Ishikawa (cell line): Measurements from ENCODE around the gene ARHGEF7.

Experiments
- CEBPB ChIP-seq: IDR thresholded peaks from 2 replicates; pipeline ENCODE4 v1.6.1; 2012
- CREB1 ChIP-seq: IDR thresholded peaks from 2 replicates; pipeline ENCODE4 v1.6.1; 2012; ENCODE audit warnings: low read depth
- EGR1 ChIP-seq: IDR thresholded peaks from 2 replicates; pipeline ENCODE4 v1.6.1; 2012
- EP300 ChIP-seq: IDR thresholded peaks from 2 replicates; pipeline ENCODE4 v1.6.1; 2012; ENCODE audit warnings: borderline replicate concordance
- FOXM1 ChIP-seq: IDR thresholded peaks from 2 replicates; pipeline ENCODE4 v1.6.1; 2012; ENCODE audit warnings: low read depth, borderline replicate concordance
- MAX ChIP-seq: IDR thresholded peaks from 2 replicates; pipeline ENCODE4 v1.6.1; 2012
- RAD21 ChIP-seq: IDR thresholded peaks from 2 replicates; pipeline ENCODE4 v1.6.1; 2012; ENCODE audit warnings: low read depth
- REST ChIP-seq: IDR thresholded peaks from 2 replicates; pipeline ENCODE4 v1.6.1; 2012; ENCODE audit warnings: low read depth, mild to moderate bottlenecking
- TAF1 ChIP-seq: IDR thresholded peaks from 2 replicates; pipeline ENCODE4 v1.6.1; 2012; ENCODE audit warnings: low read depth, mild to moderate bottlenecking
- TCF12 ChIP-seq: IDR thresholded peaks from 2 replicates; pipeline ENCODE4 v1.6.1; 2012; ENCODE audit warnings: low read depth
- TEAD4 ChIP-seq: IDR thresholded peaks from 2 replicates; pipeline ENCODE4 v1.6.1; 2012
- USF1 ChIP-seq: IDR thresholded peaks from 2 replicates; pipeline ENCODE4 v1.6.1; 2012
- YY1 ChIP-seq: IDR thresholded peaks from 2 replicates; pipeline ENCODE4 v1.6.1; 2012; ENCODE audit warnings: low read depth

- no peak for TF ChIP-seq EP300
- TF ChIP-seq CEBPB: no peak
- TF ChIP-seq TEAD4: no peak
- TF ChIP-seq USF1: no peak
- no peak for TF ChIP-seq CREB1
- TF ChIP-seq REST: no peak
- no peak for TF ChIP-seq FOXM1
- TF ChIP-seq YY1: no peak
- TF ChIP-seq EGR1: no peak
- TF ChIP-seq RAD21: no peak
- TF ChIP-seq MAX: no peak
- no peak for TF ChIP-seq TAF1
- TF ChIP-seq TCF12: no peak
Measured at GRCh38 chr13:111230385-111230930, 115.3 kb downstream of the ARHGEF7 start.
